Activated naive CD4-positive, alpha-beta T cell (primary cell): Measurements from ENCODE around the gene LAMP1.
"Not testable (repeated sequence)": the region's sequence is repeated elsewhere in the genome, so short reads cannot be mapped to it uniquely, and the experiment has no call there.

Source experiments
- DNase-seq, 4 experiments: peaks; one replicate each; lab custom pipeline; 2025; lab: John Stamatoyannopoulos, UW

The LAMP1 gene, protein sequence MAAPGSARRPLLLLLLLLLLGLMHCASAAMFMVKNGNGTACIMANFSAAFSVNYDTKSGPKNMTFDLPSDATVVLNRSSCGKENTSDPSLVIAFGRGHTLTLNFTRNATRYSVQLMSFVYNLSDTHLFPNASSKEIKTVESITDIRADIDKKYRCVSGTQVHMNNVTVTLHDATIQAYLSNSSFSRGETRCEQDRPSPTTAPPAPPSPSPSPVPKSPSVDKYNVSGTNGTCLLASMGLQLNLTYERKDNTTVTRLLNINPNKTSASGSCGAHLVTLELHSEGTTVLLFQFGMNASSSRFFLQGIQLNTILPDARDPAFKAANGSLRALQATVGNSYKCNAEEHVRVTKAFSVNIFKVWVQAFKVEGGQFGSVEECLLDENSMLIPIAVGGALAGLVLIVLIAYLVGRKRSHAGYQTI

DNA sequence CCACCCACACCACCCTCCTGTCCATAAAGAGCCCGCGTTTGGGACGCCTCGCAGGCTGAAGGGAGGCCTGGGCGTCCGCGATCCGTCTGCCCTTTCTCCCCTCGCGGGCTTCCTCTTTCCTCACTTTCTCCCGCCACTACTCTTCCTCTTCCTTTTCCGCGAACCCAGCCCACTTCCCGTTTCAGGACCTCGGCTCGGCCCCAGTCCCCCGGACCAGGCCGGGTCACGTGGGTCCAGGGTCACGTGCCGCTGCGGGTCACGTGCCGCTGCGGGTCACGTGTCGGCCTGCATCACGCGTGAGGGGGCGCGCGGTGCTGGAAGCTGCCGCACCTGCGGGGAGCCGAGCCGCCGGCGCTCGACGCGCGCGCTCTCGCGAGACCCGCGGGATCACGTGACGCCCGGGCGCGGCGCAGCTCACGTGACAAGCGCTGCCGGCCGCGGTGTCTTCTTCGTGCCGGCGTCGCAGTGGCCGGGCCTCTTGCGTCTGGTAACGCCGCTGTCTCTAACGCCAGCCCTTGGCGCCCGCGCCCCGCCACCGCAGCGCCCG lies at the start of gene LAMP1:
TSS of gene LAMP1 (plus strand) at position 417 of the 547 bp plus-strand sequence. CDS start 196 bp downstream, outside the sequence.
- DNase-seq = peak; percentile 99 to 100 (median 99)

DNA sequence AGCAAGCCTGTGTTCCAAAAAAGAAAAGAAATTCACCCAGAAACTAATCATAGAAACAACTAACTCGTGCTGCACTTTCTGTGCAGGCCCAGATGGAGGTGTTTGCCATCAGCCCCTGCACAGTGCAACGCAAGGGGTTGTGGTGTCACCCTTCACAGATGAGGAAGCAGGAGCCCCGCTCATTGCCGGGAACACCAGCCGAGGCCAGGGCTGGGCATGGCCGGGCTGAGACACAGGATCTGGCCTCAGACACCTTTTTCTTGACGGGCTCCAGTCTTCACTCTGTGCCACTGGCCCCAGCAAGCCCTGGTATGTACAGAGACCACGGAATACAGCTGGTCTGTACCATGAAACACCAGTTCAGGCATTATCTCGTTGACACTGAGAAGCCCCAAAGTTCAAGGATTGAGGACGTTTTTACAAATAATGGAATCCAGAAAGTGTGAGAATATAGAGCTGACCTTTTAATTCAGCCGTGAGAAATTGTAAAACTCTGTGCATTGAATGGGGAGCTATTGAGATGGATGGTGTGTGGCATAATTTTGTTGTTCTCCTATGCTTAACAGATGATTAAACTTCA lies 44.4 kb upstream of the LAMP1 start:
- no peak for DNase-seq

DNA sequence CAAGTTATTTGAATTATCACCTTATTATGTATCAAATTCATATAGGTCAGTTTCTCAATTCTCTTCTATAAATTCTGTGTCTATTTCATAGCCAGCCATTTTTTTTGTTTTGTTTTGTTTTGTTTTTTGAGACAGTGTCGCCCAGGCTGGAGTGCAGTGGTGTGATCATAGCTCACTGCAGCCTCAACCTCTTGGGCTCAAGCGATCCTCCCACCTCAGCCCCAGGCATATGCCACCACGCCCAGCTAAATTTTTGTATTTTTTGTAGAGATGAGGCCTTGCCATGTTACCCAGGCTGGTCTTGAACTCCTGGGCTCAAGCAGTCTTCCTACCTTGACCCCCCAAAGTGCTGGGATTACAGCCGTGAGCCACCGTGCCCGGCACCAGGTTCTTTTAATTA lies 39.1 kb upstream of the LAMP1 start:
- not testable (repeated sequence) for DNase-seq

DNA sequence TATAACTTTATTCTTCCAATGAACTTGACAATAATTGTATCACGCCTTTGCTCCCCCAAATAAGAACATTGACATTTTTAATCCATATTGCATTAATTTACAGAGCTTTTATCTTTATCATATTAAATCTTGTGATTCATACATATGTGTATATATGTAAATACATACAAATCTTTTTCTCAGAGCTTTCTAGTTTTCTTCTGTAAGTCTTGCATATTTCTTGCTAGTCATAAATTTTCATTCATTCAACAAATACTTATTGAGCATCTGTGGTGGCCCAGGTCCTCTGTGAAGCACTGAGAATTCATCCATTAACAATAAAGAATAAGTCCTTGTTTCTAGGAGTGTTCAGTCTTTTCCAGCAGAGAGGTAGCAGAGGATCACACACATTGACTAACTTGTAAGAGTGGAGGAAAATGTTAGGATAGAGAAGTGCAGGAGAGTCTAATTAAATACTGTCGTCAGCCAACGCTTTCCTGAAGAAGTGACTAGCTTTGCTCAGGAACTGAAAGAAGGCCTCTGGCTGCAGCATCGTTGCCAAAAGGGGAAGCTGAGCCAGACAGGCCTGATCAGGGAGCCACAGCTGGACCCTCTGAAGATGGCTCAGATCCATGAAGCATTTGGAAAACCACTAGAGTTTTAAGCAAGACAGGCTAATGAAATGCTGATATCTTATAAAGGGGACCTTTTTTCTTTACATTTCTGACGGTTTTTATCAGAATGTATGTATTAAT lies 38.6 kb upstream of the LAMP1 start:
- no peak for DNase-seq

DNA sequence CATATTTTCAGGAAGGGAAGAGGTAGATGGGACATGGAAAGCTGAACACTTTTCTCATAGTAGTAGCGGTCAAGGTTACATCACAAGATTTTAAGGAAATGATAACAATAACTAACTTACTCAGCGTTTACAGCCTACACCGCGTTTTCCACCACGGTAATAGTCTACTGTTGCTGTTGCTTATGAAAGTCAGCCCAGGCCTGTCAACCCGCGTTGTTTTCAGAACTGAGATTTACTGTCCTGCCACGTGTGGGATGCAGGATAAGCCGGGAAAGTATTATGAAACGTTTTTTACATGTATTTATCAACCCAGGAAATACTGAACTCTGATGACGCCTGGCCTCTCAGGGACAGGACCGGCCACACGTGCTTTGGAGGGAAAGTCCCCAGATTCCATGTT lies 36.0 kb upstream of the LAMP1 start:
- DNase-seq = no peak

DNA sequence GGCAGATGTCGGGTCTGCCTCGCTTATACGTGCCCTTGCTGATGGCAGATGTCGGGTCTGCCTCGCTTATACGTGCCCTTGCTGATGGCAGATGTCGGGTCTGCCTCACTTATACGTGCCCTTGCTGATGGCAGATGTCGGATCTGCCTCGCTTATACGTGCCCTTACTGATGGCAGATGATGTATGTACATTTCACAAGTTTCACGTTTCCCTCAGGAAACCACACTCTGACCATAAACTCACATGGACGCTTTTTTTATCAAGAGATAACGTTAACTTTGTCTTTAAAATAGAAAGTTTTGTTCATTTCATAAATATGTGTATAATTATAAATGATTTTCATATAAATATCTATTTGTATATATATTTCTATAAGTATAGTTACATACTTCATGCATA lies 34.0 kb upstream of the LAMP1 start:
- not testable (repeated sequence) for DNase-seq

DNA sequence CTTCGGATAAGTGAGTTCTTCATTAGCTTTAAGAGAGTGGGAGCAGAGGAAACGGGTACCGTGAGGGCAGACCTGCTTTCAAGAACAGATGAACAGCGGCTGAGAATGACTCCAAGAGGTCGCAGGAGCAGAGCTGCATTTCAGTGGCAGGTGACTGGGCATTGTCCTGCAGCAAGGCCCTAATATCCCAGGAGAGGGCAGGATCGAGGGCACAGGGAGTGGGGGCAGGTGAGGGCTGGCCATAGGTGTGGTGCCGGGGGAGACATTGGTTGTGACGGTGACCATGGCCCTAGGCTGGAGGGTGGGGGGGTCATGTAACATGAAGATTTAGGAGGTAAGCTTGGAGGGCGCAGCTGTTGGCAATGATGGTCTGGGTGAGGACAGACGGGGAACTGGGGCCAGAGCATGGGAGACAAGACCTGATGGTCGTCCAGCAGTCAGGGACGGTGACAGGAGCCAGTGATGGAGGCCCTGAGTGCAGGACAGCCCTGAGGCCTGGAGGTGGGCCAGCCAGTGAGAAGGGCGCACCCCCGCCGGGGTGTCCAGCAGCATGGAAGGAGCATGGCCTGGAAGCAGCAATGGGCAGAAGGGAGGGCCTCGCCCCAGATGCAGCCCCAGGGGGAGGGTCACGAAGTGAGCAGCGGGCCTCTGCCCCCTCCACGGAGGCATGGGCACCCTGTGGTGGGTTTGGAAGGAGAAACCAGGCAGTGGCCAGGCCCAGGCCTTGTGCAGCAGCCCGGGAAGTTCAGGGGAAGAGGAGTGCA lies 29.2 kb upstream of the LAMP1 start:
- DNase-seq = no peak

DNA sequence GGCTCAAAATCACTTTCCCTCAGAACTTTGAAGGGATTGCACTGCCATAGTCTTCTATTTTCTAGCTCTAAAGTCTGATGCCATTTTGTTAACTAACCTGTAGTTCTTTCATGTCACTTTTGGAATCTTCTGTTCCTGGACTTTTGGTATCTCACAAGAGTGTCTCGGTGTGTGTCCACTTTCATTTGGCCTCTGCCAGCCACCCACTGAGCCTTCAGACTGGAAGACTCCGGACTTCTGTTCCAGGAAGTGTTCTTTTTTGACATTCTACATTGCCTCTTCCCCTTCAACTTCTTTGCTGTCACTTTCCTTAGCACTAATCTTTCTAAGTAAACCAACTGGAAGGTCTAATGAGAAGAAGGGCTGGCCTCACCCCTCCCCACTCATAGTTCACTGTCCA lies 25.0 kb upstream of the LAMP1 start:
- no peak for DNase-seq

DNA sequence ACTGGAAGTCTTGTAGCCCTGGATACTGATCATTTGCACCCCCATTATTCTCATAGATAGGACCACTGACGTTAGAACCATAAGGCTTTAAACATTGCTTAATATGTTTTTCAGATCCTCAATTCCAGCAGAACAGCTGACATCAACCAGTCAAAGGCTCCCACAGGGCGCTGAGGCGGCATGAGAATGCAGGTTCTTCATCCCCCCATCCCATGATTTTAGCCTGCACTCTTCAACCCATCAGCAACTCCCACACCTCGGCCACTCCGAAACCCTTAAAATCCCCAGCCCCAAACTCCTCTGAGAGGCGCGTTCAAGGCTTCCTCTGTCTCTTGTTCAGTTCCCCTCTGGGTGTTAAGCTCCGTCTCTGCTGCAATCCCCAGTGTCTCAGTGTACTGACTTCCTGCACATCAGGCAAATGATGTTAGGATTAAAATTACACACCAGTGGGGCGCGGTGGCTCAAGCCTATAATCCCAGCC lies 24.3 kb upstream of the LAMP1 start:
- no peak for DNase-seq

DNA sequence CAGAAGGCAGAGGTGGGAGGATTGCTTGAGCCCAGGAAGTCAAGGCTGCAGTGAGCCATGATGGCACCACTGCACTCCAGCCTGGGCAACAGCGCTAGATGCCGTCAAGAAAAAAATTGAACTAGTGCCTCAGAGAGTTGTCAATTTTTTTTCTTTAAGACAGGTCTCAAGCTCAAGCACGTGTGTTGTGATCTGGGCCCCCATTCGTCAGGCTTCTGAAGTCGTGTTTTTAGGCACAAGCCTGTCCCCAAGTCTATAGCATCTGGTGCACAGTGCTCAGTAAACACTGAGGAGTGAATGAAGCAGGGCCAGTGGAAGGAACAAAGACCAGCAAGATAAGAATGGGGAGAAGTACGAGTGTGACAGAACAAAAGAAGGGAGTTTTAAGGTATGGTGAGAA lies 23.7 kb upstream of the LAMP1 start:
- DNase-seq = no peak

DNA sequence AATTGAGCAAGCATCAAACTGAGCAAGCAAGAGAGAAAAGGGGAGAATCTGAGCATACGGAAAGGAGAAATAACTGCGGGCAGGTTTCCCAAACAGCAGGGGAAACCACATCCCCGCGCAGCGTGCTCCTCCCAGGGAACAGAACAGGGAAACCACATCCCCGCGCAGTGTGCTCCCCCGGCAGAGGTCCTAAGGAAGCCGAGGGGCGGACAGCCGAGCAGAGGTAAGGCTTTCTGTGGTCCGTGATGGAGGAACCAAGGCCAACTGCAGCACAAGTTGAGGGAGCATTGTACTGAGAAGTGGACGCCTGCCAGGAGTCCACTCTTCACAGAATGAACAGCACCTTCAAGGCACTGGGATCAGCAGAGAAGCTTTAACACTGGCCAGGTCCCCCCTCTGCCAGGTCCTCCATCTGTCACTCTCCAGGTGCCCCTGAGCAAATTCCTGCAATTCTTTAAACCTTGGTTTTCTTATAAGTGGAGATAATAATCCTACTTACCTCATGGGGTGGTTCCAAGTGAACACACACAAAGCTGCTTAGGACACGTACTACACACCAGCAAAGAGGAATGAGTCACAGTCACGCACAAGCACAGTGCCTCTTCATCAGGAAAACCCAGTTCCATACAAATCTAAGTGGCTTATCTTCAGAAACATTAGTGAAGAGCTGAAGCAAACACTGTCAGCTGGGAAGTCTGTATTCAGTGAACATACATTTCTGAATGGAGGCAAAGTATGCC lies 23.0 kb upstream of the LAMP1 start:
- DNase-seq = no peak

DNA sequence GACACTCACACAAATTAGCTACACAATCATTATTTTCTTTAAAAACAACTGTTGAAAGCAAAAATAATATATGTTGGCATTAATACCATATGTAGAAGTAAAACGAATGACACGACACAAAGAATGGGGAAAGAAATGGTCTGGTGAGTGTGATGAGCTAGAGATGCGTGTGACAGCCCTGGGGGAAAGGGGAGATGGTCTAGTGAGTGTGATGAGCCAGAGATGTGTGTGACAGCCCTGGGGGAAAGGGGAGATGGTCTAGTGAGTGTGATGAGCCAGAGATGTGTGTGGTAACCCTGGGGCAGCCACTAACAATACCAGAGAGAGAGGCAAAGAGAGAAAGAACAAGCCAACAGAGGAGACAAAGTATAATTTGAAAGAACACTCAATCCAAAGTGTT lies 22.3 kb upstream of the LAMP1 start:
- DNase-seq = no peak

DNA sequence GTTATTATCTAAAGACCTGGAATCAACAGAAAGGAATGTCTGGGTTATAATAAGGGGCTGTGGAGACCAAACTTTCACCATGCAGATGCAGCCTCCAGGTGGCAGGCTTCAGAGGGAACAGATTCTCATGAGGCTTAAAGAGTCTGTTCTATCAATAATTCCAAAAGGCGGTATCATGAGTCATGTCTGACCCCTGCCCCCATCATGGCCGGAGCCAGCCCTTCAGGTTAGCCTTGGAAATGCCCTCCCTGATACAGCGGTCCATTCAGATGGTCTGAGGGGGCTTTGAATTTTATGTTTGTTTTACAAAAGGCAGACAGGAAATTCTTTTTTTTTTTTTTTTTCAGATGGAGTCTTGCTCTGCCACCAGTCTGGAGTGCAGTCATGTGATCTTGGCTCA lies 21.7 kb upstream of the LAMP1 start:
- DNase-seq = peak in 1 of 4 experiments; percentile 9

DNA sequence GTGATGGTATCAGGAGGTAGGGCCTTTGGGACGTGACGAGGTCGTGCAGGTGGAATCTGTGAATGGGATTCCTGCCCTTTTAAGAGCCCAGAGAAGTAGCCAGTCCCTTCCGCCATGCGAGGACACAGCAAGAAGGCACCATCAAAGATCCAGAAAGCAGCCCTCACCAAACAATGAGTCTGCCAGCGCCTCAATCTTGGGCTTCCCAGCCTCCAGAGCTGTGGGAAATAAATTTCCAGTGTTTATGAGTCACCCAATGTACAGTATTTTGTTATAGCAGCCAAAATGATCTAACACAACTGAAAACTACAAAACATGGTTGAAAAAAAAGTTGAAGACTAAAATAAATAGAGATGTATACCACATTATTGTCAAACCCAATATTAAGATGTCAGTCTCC lies 16.9 kb upstream of the LAMP1 start:
- DNase-seq = no peak

DNA sequence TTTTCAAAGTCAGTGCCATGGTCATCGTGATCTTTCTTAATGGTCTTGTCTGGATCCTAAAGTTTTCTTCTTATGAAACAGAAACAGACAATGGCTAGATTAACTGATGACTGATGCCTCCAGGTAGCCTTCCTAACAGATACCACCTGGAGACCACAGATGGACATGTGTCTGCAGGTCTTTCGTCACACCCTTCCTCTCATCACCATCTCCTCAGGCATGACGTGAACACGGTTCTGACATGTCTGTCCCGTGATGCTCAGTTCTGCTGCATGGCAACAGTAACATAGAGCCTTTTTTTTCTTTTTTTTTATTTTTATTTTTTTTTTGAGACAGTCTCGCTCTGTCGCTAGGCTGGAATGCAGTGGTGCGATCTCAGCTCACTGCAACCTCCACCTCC lies 13.1 kb upstream of the LAMP1 start:
- no peak for DNase-seq

DNA sequence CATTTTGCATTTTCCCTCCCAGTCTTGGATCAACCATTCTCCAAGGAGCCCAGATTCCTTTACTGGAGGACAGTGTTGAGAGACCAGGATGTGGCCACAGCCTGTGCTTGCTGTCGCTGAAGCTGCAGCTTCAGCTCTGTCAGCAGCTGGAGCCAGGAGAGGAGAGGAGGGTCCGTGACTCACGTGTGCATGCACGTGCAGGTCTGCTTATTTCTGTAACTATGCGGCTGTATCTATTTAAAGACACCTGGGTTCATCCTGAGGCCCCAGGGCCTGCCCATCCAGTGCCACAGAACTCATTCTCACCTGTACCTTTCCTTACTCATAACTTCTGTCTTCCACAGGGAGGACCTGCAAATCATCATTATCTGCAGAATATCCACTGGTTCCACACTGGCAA lies 8.2 kb upstream of the LAMP1 start:
- no peak for DNase-seq

DNA sequence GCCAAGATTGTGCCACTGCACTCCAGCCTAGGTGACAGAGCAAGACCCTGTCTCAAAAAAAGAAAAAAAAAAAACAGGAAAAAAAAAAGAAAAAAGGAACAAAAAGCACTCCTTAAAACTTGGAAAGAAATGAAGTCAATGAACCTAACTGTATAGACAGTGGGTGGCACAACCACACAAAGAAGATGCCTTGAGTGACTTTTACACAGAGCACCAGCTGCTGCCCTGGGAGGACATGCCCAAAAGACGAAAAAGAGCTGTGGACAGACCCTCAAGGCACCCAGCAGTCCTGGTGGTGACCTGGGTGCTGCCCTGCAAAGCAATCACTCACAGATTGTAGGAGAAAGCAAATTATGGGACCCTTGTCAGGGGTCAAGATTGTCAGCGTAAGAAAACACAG lies 5.9 kb upstream of the LAMP1 start:
- DNase-seq = no peak

DNA sequence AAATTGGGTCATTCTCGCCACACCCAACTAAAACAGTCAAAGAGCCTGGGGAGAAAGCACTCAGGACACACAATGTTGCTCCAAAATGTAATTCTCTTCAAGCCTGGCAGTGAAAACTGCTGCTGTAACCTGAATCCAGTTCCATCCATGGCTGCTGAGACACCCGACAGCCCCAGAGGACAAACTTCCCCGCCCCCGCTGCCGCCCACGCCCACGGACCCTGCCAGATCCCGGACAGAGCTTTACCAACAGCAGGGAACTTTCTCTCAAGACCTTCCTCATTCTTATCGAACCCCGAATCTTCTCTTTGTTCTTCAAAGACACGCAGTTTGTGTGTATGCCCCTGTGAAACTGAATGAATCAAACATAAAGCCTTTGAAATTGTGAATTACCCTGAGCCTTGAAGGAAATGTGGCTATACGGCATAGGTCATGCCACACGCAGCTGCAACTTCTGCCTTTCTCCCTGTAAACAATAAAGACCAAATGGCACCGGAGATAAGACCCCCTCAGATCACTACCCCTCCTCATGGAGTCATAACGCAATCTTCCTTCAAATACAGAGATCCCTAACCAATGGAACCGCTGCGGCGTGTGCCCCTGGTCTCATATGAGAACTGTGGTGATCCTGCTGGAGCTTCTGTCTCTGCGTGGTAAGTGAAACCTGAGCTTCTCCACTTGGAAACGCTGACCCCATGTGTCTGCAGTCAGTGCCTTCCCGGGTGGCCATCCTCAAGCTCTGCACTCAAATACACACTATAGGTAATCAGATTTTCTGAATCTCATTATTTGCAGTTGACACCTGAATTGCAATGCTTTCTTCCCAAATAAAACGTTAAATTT lies 4.8 kb upstream of the LAMP1 start:
- no peak for DNase-seq

DNA sequence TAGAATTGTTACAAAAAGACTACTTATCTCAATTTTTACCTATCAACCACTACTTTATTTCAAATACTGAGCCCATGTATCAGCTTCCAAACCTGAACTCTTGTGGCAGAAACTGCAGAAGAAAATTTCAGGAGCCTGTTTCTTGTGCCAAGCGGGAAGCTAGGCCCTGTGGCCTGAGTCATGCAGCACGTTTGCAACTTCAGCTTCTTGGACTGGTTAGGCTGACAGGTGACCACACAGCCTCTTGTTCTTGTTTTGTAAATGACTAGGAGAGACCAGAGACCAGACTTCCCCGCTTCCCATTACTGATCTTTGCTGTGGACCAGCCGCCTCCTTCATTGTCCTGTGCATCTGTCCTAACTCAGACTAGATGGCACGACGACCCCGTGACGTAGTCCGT lies 3.4 kb upstream of the LAMP1 start:
- DNase-seq = no peak

DNA sequence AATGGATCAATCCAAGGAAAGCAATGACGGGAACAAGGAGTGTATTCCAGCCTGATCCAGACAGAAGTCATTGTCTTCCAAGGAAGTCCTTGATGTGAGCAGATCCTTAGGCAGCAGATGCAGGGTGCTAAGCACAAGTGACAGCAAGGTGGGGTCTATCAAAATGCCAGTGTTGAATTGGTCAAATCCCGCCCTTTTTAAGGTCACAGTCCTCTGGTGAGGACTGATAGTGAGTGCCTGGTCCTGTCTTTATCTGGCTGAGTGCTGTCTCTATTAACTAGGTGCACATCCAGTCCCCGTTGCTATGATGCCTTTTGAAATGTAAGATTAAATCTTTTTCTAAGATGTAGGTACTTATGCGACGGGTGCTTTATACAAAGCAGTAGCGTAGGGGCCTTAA lies 1.3 kb upstream of the LAMP1 start:
- DNase-seq = no peak
